ENCODE results near the gene ISL2. TPM values are rescaled to one million over a fixed set of nuclear protein-coding genes. Genes with fewer than 3 reads are reported as not detected.

The ISL2 gene
- total and polyA plus RNA-seq, 2 of the 4 experiments (the other 2 are of a cell fraction): 1.3 to 3.6 TPM

DNA sequence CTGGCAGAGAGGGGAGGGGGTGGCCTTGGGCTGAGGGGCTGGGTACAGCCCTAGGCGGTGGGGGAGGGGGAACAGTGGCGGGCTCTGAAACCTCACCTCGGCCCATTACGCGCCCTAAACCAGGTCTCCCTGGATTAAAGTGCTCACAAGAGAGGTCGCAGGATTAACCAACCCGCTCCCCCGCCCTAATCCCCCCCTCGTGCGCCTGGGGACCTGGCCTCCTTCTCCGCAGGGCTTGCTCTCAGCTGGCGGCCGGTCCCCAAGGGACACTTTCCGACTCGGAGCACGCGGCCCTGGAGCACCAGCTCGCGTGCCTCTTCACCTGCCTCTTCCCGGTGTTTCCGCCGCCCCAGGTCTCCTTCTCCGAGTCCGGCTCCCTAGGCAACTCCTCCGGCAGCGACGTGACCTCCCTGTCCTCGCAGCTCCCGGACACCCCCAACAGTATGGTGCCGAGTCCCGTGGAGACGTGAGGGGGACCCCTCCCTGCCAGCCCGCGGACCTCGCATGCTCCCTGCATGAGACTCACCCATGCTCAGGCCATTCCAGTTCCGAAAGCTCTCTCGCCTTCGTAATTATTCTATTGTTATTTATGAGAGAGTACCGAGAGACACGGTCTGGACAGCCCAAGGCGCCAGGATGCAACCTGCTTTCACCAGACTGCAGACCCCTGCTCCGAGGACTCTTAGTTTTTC, 4.9 kb downstream of the ISL2 start:
- no peak overlapping the region for H4K8ac ChIP-seq (ENCODE audit: low read depth in 2 of 2, low read length in 2 of 2)
- H4K20me1 ChIP-seq (ENCODE audit: insufficient read depth, low read length): peaks cover 18% of the 10 kb centered on the region
- H2BK5ac ChIP-seq (ENCODE audit: low read depth, low read length, poor library complexity, severe bottlenecking): no peak overlapping the region
- H3K4me3 ChIP-seq (ENCODE audit: insufficient read depth, low read depth, low read length): no peak overlapping the region
- H2BK20ac ChIP-seq (ENCODE audit: low read depth, low read length): no peak overlapping the region
- CTCF ChIA-PET: no interaction called here
- no peak overlapping the region for H3K18ac ChIP-seq (ENCODE audit: low read depth, low read length)
- H2AK5ac ChIP-seq (ENCODE audit: low read depth, low read length): no peak overlapping the region
- intact Hi-C loops (cut with micrococcal nuclease) (loop anchor here (10.0 kb wide), 1 partner anchor 233 kb away; no protein-coding TSS in a partner anchor), in situ Hi-C loops (cut with MboI; ENCODE audit: low sequenced_read_pairs) (no loop called here), dilution Hi-C loops (cut with HindIII; ENCODE audit: low sequenced_read_pairs, unreplicated experiment) (no loop called here)
- no peak overlapping the region for H3K4ac ChIP-seq (ENCODE audit: low read depth, low read length)
- DNase-seq: no peak
- BruUV-seq (replicated peaks): no TSS peak
- no peak overlapping the region for H4K5ac ChIP-seq (ENCODE audit: low read depth, low read length)
- H3K4me1 ChIP-seq (ENCODE audit: control insufficient read depth, insufficient read depth, low read length): peaks cover 9% of the 10 kb centered on the region
- POLR2A ChIA-PET (ENCODE audit: unreplicated experiment): no interaction called here
- H3K23ac ChIP-seq (ENCODE audit: low read depth, low read length): no peak overlapping the region
- H3K4me2 ChIP-seq (ENCODE audit: low read depth, low read length): no peak overlapping the region
- peaks cover 36% of the 10 kb centered on the region for H3K27me3 ChIP-seq (ENCODE audit: control insufficient read depth, insufficient read depth, low read length)
- H2BK120ac ChIP-seq (ENCODE audit: low read depth, low read length): no peak overlapping the region
- peaks cover 23% of the 10 kb centered on the region for H3K36me3 ChIP-seq (ENCODE audit: control insufficient read depth, insufficient read depth, low read length)
- no peak overlapping the region for H3K27ac ChIP-seq (ENCODE audit: insufficient read depth, low read length)
- H3K56ac ChIP-seq (ENCODE audit: extremely low read depth, insufficient read depth, low read length): no peak overlapping the region
- no peak overlapping the region for H2AFZ ChIP-seq (replicated peaks; ENCODE audit: low read length, poor library complexity)
- peaks cover 12% of the 10 kb centered on the region; the same call in 1 of the 2 replicates for H3K9me3 ChIP-seq (ENCODE audit: control insufficient read depth, insufficient read depth, low read length)
- no peak overlapping the region for H2AK9ac ChIP-seq (replicated peaks; ENCODE audit: low read depth, low read length, poor library complexity)
- ATAC-seq (ENCODE audit: low read depth): no peak
- TF ChIP-seq SMC3 (IDR thresholded peaks at IDR 0.05; ENCODE audit: low read depth, low read length): no peak
- TF ChIP-seq, protein P1, sequence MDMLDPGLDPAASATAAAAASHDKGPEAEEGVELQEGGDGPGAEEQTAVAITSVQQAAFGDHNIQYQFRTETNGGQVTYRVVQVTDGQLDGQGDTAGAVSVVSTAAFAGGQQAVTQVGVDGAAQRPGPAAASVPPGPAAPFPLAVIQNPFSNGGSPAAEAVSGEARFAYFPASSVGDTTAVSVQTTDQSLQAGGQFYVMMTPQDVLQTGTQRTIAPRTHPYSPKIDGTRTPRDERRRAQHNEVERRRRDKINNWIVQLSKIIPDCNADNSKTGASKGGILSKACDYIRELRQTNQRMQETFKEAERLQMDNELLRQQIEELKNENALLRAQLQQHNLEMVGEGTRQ (IDR thresholded peaks at IDR 0.05; ENCODE audit: low read depth, low read length): no peak
- TF ChIP-seq MXI1 (IDR thresholded peaks at IDR 0.05; ENCODE audit: borderline replicate concordance, low read depth, low read length): no peak
- TF ChIP-seq, protein P2, sequence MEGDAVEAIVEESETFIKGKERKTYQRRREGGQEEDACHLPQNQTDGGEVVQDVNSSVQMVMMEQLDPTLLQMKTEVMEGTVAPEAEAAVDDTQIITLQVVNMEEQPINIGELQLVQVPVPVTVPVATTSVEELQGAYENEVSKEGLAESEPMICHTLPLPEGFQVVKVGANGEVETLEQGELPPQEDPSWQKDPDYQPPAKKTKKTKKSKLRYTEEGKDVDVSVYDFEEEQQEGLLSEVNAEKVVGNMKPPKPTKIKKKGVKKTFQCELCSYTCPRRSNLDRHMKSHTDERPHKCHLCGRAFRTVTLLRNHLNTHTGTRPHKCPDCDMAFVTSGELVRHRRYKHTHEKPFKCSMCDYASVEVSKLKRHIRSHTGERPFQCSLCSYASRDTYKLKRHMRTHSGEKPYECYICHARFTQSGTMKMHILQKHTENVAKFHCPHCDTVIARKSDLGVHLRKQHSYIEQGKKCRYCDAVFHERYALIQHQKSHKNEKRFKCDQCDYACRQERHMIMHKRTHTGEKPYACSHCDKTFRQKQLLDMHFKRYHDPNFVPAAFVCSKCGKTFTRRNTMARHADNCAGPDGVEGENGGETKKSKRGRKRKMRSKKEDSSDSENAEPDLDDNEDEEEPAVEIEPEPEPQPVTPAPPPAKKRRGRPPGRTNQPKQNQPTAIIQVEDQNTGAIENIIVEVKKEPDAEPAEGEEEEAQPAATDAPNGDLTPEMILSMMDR (conservative IDR thresholded peaks at IDR 0.05; ENCODE audit: low read depth, low read length): no peak
- no peak overlapping the region for H3K14ac ChIP-seq (replicated peaks; ENCODE audit: low read depth, low read length)
- no peak overlapping the region for H2BK15ac ChIP-seq (ENCODE audit: low read depth, low read length)
- no peak overlapping the region for H4K91ac ChIP-seq (ENCODE audit: insufficient read depth, low read depth, low read length)
- no peaks in the 10 kb centered on the region; the same call in 1 of the 2 replicates for H3K9me1 ChIP-seq (ENCODE audit: insufficient read depth, low read length)
- H3K79me1 ChIP-seq (ENCODE audit: low read depth in 1 of 2, low read length in 2 of 2): peaks cover 3 to 17% of the 10 kb centered on the region in 2 experiments; a peak in 3 of 4 replicates
- 77% methylated on average over 9 of the region's 42 CpGs; no CpG with 5 or more reads in 1 of the 2 experiments for WGBS, 2 experiments (ENCODE audit: extremely low coverage in 2 of 2, insufficient read length in 1 of 2)
- no peak overlapping the region for H3K9ac ChIP-seq (ENCODE audit: low read depth, low read length)
